HepG2 (cell line): ENCODE measurements around the gene XCL2. TPM values are rescaled to one million over a fixed set of nuclear protein-coding genes. Genes with fewer than 3 reads are reported as not detected.

ENCODE experiments used
- CHD4 ChIP-seq: fragments of 200-600 bp; sonication (generic); IDR thresholded peaks from 2 replicates; pipeline ENCODE4 v1.7.0; 2017; ENCODE audit warnings: mild to moderate bottlenecking, low read length, borderline replicate concordance
- HBP1 ChIP-seq: IDR thresholded peaks from 2 replicates; pipeline ENCODE4 v1.6.1; 2016; ENCODE audit warnings: low read depth, control low read depth
- PHF8 ChIP-seq: sonication (generic); formaldehyde crosslinking; IDR thresholded peaks from 2 replicates; pipeline ENCODE4 v1.5.0; 2020; ENCODE audit warnings: missing genetic modification reagents
- POLR2AphosphoS2 ChIP-seq: IDR thresholded peaks from 2 replicates; pipeline ENCODE4 v1.6.1; 2011; ENCODE audit warnings: low read depth, low read length, improper control_type of control experiment
- SIX1 ChIP-seq: sonication (generic); formaldehyde crosslinking; IDR thresholded peaks from 2 replicates; pipeline ENCODE4 v1.4.0; 2020; ENCODE audit warnings: missing genetic modification reagents, borderline replicate concordance
- SRSF1 ChIP-seq: fragments of 200-400 bp; formaldehyde crosslinking; optimal IDR thresholded peaks from 2 replicates; pipeline ENCODE3; 2017; ENCODE audit warnings: mild to moderate bottlenecking, low read depth, low read length, moderate library complexity
- TBX2 ChIP-seq: sonication (generic); formaldehyde crosslinking; IDR thresholded peaks from 2 replicates; pipeline ENCODE4 v1.5.0; 2020; ENCODE audit warnings: missing genetic modification reagents, mild to moderate bottlenecking, borderline replicate concordance
- ZNF10 ChIP-seq: sonication (generic); formaldehyde crosslinking; IDR thresholded peaks from 2 replicates; pipeline ENCODE4 v1.4.0; 2020; ENCODE audit warnings: mild to moderate bottlenecking, low read depth, missing genetic modification reagents, borderline replicate concordance
- ZNF20 ChIP-seq: sonication (generic); formaldehyde crosslinking; IDR thresholded peaks from 2 replicates; pipeline ENCODE4 v1.4.0; 2020; ENCODE audit warnings: mild to moderate bottlenecking, moderate library complexity, missing genetic modification reagents
- ZNF496 ChIP-seq: sonication (generic); formaldehyde crosslinking; IDR thresholded peaks from 2 replicates; pipeline ENCODE4 v1.8.1; 2023; ENCODE audit warnings: mild to moderate bottlenecking, moderate library complexity, missing genetic modification reagents; ENCODE audit not compliant: insufficient replicate concordance
- polyA plus RNA-seq, 8 experiments: library from polyadenylated mRNA; depleted of rRNA in 3 of 8; stranded (reverse) in 7 of 8; unstranded in 1 of 8; fragments of >200 nt; fragmentation: Illumina TruSeq in 4 of 8; extraction: Trizol in 4 of 8; gene quantifications; 2 replicates each; pipeline versions ENCODE4 v1.2.1 to v1.2.3, GENCODE V29; 2011 to 2016; ENCODE audit warnings: low read depth in 4 of 8, missing spikeins in 1 of 8, mixed read lengths in 1 of 8; ENCODE audit not compliant: insufficient read depth in 1 of 8
- total RNA-seq, 5 experiments: library from RNA; depleted of rRNA; stranded (reverse); fragments of >200 nt; fragmentation: Illumina TruSeq; extraction: Trizol; gene quantifications; 2 replicates each; pipeline ENCODE4 v1.2.3, GENCODE V29; 2016; ENCODE audit warnings: low read depth in 1 of 5
- TF ChIP-seq, protein P1 (sequence below): sonication (generic); formaldehyde crosslinking; IDR thresholded peaks from 2 replicates; pipeline ENCODE4 v1.4.0; 2020; ENCODE audit warnings: low read depth, missing genetic modification reagents
- TF ChIP-seq, protein P2 (sequence below): sonication (generic); formaldehyde crosslinking; IDR thresholded peaks from 2 replicates; pipeline ENCODE4 v1.4.0; 2020; ENCODE audit warnings: missing genetic modification reagents

The XCL2 gene
- total and polyA plus RNA-seq, 2 of the 13 experiments (the other 11 are each of a cell fraction or from before 2014, with no cell fraction given), result 0.50 TPM; not detected in 1

GRCh38 chr1:168551688-168552087 is 7.9 kb upstream of the XCL2 start (continued):
- no peak for TF ChIP-seq ZNF20 (CRISPR knock-in tag)
- no peak for TF ChIP-seq POLR2AphosphoS2
- 0 out of 2 replicates have a peak, but pooled peaks have one; percentile 48 for TF ChIP-seq SIX1 (CRISPR knock-in tag)
- TF ChIP-seq CHD4, result peak; percentile 44; the same call in 1 of the 2 replicates
- no peak for TF ChIP-seq PHF8 (CRISPR knock-in tag)
- TF ChIP-seq, protein P1, sequence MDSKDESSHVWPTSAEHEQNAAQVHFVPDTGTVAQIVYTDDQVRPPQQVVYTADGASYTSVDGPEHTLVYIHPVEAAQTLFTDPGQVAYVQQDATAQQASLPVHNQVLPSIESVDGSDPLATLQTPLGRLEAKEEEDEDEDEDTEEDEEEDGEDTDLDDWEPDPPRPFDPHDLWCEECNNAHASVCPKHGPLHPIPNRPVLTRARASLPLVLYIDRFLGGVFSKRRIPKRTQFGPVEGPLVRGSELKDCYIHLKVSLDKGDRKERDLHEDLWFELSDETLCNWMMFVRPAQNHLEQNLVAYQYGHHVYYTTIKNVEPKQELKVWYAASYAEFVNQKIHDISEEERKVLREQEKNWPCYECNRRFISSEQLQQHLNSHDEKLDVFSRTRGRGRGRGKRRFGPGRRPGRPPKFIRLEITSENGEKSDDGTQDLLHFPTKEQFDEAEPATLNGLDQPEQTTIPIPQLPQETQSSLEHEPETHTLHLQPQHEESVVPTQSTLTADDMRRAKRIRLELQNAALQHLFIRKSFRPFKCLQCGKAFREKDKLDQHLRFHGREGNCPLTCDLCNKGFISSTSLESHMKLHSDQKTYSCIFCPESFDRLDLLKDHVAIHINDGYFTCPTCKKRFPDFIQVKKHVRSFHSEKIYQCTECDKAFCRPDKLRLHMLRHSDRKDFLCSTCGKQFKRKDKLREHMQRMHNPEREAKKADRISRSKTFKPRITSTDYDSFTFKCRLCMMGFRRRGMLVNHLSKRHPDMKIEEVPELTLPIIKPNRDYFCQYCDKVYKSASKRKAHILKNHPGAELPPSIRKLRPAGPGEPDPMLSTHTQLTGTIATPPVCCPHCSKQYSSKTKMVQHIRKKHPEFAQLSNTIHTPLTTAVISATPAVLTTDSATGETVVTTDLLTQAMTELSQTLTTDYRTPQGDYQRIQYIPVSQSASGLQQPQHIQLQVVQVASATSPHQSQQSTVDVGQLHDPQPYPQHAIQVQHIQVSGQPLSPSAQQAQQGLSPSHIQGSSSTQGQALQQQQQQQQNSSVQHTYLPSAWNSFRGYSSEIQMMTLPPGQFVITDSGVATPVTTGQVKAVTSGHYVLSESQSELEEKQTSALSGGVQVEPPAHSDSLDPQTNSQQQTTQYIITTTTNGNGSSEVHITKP (CRISPR knock-in tag), result no peak
- no peak for TF ChIP-seq ZNF10 (CRISPR knock-in tag)
- no peak for TF ChIP-seq ZNF496 (CRISPR knock-in tag)
- 0 out of 2 replicates have a peak, but pooled peaks have one; percentile 23 for TF ChIP-seq TBX2 (CRISPR knock-in tag)
- no peak for TF ChIP-seq SRSF1
- TF ChIP-seq, protein P2, sequence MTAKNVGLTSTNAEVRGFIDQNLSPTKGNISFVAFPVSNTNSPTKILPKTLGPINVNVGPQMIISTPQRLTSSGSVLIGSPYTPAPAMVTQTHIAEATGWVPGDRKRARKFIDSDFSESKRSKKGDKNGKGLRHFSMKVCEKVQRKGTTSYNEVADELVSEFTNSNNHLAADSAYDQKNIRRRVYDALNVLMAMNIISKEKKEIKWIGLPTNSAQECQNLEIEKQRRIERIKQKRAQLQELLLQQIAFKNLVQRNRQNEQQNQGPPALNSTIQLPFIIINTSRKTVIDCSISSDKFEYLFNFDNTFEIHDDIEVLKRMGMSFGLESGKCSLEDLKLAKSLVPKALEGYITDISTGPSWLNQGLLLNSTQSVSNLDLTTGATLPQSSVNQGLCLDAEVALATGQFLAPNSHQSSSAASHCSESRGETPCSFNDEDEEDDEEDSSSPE (CRISPR knock-in tag), result no peak
- no peak for TF ChIP-seq HBP1 (CRISPR knock-in tag)
